Occipital lobe (tissue), 2 donors: ENCODE data around the gene TMEM187. TPM values are rescaled to one million over a fixed set of nuclear protein-coding genes. Genes with fewer than 3 reads are reported as not detected.

ENCODE experiments used
- DNase-seq: peaks from one replicate; lab custom pipeline; 2025; lab: John Stamatoyannopoulos, UW
- total RNA-seq: library from RNA; depleted of rRNA; stranded (reverse); fragments of >200 nt; gene quantifications from one replicate; pipeline ENCODE4 v1.2.3, GENCODE V29; 2014

The TMEM187 gene
- 2.7 TPM for total RNA-seq

GRCh38 chrX:153972368-153973126 is at the start of gene TMEM187:
TSS of gene TMEM187 (plus strand) at chrX:153972754. CDS start at chrX:153982063, 9,309 bp downstream.
- peak; percentile 61 for DNase-seq

DNA sequence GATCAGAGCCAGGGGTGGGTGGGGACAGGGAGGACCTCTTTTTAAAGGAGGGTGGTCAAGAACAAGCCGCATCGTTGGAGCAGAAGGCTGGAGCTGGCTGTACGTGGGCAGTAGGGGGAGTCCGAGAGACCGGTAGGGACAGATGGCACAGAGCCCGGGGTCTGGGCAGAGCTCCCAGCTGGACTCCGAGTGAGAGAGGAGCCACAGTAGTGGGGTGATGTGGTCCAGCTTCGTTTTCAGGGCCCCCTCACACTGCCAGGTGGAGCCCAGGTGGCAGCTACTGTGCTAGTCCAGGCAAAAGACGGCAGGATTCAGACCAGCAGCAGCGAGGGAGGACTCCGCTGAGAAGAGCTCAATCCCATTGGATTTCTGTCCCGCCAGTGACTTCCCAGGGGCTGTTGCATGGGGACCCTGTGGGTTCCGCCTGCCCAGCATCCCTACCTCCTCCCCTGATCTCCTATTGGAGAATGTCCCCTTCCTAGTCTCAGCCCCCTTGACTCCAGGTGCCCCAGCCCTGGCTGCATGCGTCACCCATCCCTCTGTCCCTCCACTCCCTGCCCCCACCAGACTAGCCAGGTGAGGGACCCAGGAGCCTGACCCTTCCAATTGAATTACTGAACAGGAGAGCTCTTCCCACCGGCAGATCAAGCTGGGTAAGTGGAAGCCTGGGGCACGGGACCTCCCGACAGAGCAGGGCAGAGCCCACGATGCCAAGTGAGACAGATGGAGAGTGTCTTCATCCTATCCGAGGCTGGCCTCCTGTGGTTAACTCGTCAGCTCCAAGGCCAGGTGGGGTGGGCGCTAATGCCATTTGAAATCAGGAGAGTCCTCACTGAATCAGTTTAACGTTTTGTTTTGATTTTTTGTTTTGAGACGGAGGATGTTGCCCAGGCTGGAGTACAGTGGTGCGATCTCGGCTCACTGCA is 49.4 kb upstream of the TMEM187 start:
- peak; percentile 14 for DNase-seq

GRCh38 chrX:153924149-153924861 is 48.2 kb upstream of the TMEM187 start:
- DNase-seq: no peak

DNA sequence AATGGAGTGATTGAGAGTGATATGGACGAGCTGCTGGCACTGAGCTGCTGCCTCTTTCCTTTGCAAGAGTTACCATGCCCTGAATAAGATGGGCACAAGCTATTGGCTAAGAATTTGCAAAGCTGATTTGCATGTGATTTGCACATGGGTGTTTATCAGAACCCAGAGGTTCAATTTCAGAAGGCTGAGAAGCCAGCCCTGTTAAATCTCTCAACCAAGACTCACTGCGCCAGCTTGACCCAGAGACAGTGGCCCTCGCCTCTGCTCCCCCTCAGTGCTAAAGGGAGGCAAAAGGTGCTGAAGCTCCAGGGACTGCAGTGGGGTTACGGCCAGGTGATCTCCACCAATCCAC is 47.2 kb upstream of the TMEM187 start:
- no peak for DNase-seq

GRCh38 chrX:153925739-153926551 is 46.6 kb upstream of the TMEM187 start, which contains the start of gene ARHGAP4:
TSS of gene ARHGAP4 (minus strand) at chrX:153926264. CDS start at chrX:153926202, 62 bp downstream.
- DNase-seq: no peak

DNA sequence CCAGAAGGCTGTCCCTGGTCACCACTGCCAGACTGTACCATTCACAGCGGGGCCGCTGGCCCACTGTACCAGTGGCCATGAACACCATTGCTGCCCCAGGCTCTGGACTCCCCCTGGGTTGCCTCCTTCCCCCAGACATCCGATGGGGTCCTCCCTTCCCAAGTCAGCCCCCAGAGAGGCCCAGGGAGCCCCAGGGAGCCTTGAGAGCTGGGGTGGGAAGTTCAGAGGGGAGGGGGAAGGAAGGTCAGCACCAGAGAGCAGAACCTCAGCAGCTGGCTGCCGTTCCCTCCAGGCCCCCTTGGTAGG is 46.0 kb upstream of the TMEM187 start:
- no peak for DNase-seq

DNA sequence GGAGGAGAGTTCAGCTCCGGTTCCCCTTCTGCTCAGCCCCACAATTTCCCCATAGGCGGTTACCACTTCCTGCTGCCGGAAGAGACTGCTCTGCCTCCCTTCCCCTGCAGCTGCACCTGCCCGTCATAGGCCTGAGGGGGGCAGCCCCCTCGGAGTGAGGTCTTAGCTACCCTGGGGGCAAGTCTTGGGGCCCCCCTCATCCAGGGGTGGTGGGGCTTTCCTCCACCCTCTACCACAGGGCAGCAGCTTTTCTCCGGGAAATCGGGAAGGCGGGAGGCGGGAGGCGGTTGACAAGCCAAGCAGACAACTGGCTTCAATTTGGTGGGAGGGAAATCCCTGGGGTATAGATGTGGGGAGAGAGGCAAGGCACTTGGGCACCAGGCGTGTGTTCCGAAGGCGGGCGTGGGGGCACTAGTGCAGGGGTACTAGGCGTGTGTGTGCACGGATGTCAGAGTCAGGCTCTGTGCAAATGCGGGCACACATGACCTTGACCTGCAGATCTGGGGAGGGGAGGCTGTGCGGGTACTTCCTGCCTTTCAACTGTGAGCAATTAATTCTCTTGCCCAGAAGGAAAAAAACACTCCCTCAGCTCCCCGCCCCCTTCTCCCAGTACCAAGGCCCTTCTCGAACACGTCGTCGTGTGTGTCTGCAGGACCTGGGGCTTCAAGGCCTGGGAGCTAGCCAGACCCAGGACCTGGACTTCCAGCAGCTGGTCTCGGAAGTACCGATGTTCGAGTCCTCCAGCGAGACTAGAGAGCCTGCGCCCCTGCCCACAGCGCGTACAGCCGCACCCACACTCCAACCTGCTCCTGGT is 45.5 kb upstream of the TMEM187 start:
- DNase-seq: no peak

DNA sequence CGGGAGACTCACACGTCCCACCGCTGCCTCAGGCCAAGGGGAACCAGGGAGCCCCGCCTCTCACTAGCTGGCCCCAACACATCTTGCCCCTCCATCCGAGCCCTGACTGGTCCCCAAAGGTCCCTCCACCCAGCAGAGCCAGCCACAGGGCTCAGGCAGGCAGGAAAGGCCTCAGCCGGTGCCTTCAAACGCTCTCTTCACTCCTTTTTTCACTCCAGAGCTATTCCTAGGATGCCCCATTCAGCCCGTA is 45.0 kb upstream of the TMEM187 start:
- no peak for DNase-seq

- DNase-seq: peak; percentile 92
Observed at GRCh38 chrX:153927922-153928760, 44.4 kb upstream of the TMEM187 start.

DNA sequence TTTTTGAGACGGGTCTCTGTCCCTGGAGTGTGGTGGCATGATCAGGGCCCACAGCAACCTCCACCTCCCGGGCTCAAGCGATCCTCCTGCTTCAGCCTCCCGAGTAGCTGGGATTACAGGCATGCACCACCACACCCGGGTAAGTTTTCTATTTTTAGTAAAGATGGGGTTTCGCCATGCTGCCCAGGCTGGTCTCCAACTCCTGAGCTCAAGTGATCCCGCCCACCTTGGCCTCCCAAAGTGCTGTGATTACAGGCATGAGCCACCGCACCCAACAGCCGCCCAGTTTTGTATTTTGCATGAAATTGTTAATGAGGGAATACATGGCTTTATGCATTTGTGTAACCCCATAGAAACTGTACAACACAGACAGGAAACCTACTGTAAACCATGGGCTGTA is 43.7 kb upstream of the TMEM187 start:
- no peak for DNase-seq

DNA sequence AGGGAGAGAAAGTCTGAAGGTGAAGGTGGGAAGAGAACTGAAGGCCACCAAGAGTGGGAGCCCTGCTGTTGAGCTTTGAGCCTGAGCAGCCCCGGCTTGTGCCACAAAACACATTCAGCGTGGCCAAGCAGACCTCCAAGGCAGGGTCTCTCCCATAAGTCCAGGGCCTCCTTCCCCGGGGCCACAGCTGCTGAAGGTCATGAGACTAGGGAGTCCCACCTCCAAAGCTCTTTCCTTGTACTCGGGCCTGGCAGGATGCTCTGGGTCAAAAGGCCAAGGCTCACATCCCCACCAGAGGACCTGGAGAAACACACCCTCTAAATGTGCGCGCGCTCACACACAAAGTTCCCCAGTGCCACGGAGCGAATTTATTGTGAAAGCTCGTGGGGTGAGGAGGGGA is 43.0 kb upstream of the TMEM187 start:
- no peak for DNase-seq

DNA sequence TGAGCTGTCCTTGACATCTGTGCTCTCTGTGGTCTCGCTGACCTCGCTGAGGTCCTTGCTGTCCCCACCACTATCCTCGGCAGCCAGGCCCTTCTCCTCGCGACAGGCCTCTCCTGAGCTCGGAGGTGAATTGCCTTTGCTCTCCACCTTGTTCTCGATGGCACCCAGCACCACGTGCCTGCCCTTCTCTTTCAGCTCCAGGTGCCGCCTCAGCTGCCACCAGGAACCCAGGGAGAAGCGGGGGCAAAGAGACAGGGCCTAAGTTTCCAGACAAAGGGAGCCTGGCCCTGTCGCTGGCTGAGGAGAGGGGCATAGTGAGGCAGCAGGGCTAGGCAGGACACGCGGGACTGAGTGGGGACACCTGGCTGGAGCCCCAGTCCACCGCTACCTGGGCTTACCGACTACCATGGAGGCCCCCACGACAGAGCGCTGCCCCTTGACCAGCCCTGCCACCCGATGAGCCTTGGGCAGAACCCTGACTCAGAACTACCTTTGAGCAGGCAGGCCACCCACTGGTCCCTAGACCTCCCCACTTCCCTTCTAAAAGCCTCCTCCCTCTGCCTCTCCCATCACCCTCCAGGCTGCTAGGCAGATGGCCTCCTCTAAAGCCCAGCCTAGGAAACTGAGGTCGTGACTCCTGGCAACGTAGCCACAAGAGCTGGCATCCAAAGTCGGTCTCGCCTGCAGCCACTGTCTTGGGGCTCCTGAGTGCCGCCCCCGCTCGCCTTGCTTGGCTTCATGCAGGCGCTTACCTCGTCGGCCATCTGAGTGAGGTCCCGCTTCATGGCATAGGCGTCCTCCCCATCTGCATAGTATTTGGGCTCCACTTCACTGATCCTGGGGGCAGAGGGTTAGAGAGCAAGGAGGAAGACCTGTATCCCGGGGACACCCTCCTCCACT is 42.3 kb upstream of the TMEM187 start:
- DNase-seq: no peak

DNA sequence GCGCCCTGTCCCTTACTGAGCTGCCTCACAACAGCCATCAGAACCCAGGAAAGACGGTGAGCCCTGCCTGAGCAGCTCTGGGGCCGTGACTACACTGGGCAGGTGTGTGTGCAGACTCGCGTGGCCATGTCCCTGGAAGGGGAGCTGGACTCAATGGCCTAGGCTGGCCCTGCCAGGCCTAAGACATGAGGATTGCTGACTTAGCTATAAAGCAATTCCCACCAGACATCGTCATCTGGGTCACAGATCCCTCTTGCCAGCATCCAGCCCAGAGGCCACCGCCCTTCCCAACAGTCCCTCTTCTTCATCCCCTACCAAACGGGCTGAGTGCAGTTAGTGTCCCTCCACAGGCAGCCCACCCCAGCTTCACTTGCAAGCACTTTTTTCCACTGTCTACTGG is 41.4 kb upstream of the TMEM187 start:
- DNase-seq: no peak

DNA sequence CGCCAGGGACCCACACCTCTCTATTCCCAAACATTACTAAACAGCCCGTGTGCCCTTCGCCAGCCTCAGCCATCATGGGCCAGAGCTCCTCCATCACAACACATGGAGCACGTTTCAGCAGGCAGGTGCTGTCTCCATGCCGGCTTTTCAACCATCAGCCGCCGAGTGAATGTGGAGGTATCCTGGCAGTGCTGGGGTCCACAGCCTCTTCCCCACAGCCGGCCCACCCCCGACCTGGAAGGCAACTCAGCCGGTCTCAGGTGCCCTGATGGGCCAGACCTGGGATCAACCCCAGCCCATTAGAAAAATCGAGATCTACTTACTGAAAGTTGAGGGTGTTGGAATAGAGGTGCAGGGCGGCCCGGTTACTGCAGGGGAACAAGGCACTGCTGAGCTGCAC is 40.8 kb upstream of the TMEM187 start:
- no peak for DNase-seq

DNA sequence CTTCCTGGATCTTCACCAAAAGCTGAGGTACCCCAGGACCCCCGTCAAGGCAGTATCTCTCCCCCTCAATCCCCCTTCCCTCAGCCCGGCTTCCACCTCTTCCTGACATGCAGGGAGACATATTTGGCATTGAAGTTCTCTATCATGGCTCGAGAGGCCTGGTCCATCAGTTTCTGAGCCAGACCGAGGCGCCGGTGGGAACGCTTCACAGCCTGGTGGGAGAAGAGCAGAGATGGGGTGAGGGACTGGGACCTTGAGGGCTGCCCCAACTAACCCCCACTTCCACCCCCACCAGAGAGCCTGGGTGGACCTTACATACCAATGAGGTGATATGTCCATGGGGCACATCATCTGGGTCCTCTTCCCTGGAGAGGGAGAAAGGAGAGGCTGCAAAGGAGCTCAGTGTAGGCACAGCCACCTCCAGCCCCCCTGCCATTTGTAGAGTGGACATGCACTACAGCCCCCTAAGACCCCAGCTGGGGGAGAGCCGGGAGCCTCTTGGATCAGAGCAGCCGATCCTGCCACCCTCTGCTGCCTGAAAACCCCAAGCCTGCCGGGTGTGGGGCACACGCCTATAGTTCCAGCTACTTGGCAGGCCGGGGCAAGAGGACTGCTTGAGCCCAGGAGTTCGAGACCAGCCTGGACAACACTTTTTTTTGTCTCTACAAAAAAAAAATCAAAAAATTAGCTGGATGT is 40.2 kb upstream of the TMEM187 start:
- DNase-seq: no peak

- no peak for DNase-seq
Observed at GRCh38 chrX:153933748-153934147, 38.8 kb upstream of the TMEM187 start.

- DNase-seq: no peak
Observed at GRCh38 chrX:153934148-153934761, 38.3 kb upstream of the TMEM187 start.
